ENCODE measurements around the gene SULT6B1. TPM values are rescaled to one million over a fixed set of nuclear protein-coding genes. Genes with fewer than 3 reads are reported as not detected.

Gene SULT6B1
- total RNA-seq, 4 donors from 2014 or later, result not detected

- Histone ChIP-seq H3K27me3 (no peaks in the 10 kb centered on the region), H3K36me3 (no peaks in the 10 kb centered on the region), H3K4me3 (no peak overlapping the region), H3K9me3 (peaks cover 0 to 22% (median 4%) of the 10 kb centered on the region in 4 donors), H3K27ac (no peak overlapping the region), H3K4me1 (no peaks in the 10 kb centered on the region)
- WGBS, 2 donors, result 55 to 57% methylated on average over 17 of the region's 17 CpGs
- DNase-seq (ENCODE audit: low spot score in 2 of 2), result peak in 1 of 2 donors; percentile 34
- no peak for TF ChIP-seq POLR2A (IDR thresholded peaks at IDR 0.05)
- TF ChIP-seq, protein P1, sequence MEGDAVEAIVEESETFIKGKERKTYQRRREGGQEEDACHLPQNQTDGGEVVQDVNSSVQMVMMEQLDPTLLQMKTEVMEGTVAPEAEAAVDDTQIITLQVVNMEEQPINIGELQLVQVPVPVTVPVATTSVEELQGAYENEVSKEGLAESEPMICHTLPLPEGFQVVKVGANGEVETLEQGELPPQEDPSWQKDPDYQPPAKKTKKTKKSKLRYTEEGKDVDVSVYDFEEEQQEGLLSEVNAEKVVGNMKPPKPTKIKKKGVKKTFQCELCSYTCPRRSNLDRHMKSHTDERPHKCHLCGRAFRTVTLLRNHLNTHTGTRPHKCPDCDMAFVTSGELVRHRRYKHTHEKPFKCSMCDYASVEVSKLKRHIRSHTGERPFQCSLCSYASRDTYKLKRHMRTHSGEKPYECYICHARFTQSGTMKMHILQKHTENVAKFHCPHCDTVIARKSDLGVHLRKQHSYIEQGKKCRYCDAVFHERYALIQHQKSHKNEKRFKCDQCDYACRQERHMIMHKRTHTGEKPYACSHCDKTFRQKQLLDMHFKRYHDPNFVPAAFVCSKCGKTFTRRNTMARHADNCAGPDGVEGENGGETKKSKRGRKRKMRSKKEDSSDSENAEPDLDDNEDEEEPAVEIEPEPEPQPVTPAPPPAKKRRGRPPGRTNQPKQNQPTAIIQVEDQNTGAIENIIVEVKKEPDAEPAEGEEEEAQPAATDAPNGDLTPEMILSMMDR (IDR thresholded peaks at IDR 0.05), result peak; percentile 45 to 63 (median 51)
Observed at GRCh38 chr2:37168217-37168981, 20.1 kb downstream of the SULT6B1 start.

DNA sequence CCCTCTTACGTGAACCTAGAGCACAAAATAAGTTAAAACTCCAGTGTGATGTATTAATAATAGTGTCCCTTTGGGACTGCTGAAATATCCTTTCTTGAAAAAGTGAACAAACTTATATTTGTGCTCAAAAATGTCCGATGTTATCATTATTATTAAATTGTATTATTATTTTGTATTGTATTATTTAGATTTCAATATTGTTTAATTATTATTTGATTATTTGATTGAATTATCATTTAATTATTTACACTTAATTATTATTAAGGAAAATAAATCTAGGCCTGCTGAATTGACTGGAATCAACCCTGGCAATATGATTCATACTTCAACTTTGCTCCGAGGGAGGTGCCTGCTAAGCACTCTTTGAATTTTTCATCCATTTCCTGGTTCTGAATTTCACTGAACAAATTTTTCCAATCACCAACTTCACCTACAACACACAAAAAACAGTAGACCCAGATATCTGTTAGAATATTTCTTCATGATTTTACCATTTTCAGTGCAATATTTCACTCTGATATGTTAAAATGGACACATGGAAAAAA is 20.8 kb downstream of the SULT6B1 start:
- Histone ChIP-seq H3K4me1 (no peaks in the 10 kb centered on the region), H3K27me3 (no peaks in the 10 kb centered on the region), H3K27ac (no peak overlapping the region), H3K9me3 (peaks cover 0 to 25% (median 4%) of the 10 kb centered on the region in 4 donors), H3K4me3 (no peak overlapping the region), H3K36me3 (no peaks in the 10 kb centered on the region)
- 94 to 97% methylated on average over 3 of the region's 3 CpGs for WGBS, 2 donors
- DNase-seq (ENCODE audit: low spot score in 2 of 2), result no peak
- TF ChIP-seq, protein P1 (IDR thresholded peaks at IDR 0.05), result no peak
- TF ChIP-seq EP300 (IDR thresholded peaks at IDR 0.05) (no peak), POLR2A (IDR thresholded peaks at IDR 0.05) (no peak)

- Histone ChIP-seq H3K36me3 (no peaks in the 10 kb centered on the region), H3K9me3 (peaks cover 0 to 25% (median 4%) of the 10 kb centered on the region in 4 donors), H3K4me3 (no peak overlapping the region), H3K27me3 (no peaks in the 10 kb centered on the region), H3K27ac (no peak overlapping the region), H3K4me1 (no peaks in the 10 kb centered on the region)
- DNase-seq (ENCODE audit: low spot score in 2 of 2), result no peak
- WGBS, 2 donors, result 85 to 95% methylated on average over 1 of the region's 1 CpG
- TF ChIP-seq, protein P1 (IDR thresholded peaks at IDR 0.05), result no peak
- no peak for TF ChIP-seq EP300 (IDR thresholded peaks at IDR 0.05)
- TF ChIP-seq POLR2A (IDR thresholded peaks at IDR 0.05), result no peak
Observed at GRCh38 chr2:37164757-37165156, 23.7 kb downstream of the SULT6B1 start.

- no peaks in the 10 kb centered on the region for H3K9me3 ChIP-seq
- H3K36me3 ChIP-seq, result peaks cover 0 to 6% (median 0%) of the 10 kb centered on the region in 3 donors
- 15 to 18% methylated on average over 31 to 35 of the region's 55 CpGs for WGBS, 2 donors
- H3K27me3 ChIP-seq, result no peaks in the 10 kb centered on the region
- peak; percentile 60 to 70 for DNase-seq (ENCODE audit: low spot score in 2 of 2)
- peak within 1 kb of the TSS; percentile 86 to 99 (median 94) for H3K4me3 ChIP-seq
- peak in 1 of 2 donors; percentile 34 for TF ChIP-seq POLR2A (IDR thresholded peaks at IDR 0.05)
- peak in 1 of 2 donors; percentile 46 for TF ChIP-seq EP300 (IDR thresholded peaks at IDR 0.05)
- TF ChIP-seq, protein P1 (IDR thresholded peaks at IDR 0.05), result no peak
- H3K4me1 ChIP-seq, result peaks cover 3 to 22% (median 13%) of the 10 kb centered on the region in 4 donors
- H3K27ac ChIP-seq, result peak within 1 kb of the TSS; percentile 88 to 97 (median 91)
Observed at GRCh38 chr2:37156857-37157714, 31.4 kb downstream of the SULT6B1 start, which contains the start of gene EIF2AK2. Gene EIF2AK2 (minus strand): TSS chr2:37156980. CDS start chr2:37147806, 9,174 bp downstream.
